Measurements from ENCODE around the gene COL5A1. TPM values are rescaled to one million over a fixed set of nuclear protein-coding genes. Genes with fewer than 3 reads are reported as not detected.

COL5A1 gene
- total RNA-seq, 4 donors from 2014 or later: 51.9 to 78.3 (median 62.4) TPM

DNA sequence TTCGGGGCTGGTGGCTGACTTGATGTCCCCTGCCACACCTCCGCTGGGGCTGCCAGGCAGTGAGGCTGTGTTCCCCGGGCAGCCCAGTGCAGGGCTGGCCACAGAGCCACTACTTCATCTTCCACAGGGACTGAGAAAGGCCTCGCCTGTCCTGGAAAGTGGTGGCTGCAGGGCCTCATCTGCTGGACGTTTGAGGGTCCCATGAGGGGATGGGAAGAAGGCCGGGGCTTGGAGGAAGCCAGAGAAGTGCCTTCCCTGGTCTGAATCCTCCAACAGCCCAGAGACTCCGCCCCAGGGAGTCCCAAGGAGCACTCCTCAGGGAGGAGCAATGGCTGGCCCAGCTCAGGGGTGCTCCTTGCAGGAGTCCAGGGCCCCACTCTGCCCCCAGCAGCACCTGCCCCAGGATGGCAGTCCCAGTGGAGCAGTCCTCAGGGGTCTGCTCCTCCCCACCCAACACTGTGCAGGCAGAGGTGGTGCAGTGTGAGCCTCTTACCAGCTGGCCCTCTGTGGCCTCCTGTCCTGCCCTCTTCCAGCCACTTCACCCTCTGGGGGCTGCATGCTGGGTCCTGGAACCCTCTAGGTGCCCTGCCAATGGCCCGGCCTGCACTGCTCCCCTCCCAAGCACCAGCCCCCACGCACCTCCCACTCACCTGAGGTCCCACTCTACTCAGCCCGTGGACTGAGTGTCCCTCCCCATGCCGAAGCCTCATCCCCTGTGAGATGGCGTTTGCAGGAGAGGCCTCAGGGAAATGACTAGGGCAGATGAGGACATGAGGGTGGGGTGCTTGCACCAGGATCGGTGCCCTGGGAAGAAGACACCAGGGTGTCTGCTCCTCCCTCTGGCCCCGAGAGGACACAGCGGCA lies 47.3 kb upstream of the COL5A1 start:
- Histone ChIP-seq H3K27me3 (no peaks in the 10 kb centered on the region), H3K4me1 (peaks cover 0 to 48% (median 23%) of the 10 kb centered on the region in 4 donors), H3K36me3 (no peaks in the 10 kb centered on the region), H3K27ac (no peak overlapping the region), H3K9me3 (no peaks in the 10 kb centered on the region), H3K4me3 (no peak overlapping the region)
- no peak for DNase-seq (ENCODE audit: low spot score in 2 of 2)
- WGBS, 2 donors: 90 to 93% methylated on average over 11 to 14 of the region's 15 CpGs
- TF ChIP-seq CTCF (IDR thresholded peaks at IDR 0.05) (no peak), POLR2A (IDR thresholded peaks at IDR 0.05) (no peak), EP300 (IDR thresholded peaks at IDR 0.05) (no peak)

DNA sequence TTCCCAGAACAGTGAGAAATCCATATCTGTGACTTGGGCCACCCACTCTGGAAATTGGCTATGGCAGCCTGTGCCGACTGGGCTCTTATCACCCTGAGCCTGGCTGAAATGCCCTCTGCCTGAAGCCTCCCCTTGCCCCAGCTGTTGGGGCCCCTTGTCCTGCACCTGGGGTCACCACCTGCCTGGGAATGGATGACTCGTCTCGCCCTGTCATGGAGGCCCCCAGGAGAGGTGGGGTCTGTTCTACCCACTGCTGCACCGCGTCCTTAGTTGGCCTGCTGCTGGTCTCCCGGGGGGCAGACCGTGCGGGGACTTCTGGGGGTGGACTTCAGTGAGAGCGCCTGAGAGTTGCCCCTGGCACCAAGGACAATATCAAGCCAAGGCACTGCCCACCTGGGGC lies 46.6 kb upstream of the COL5A1 start:
- H3K36me3 ChIP-seq: no peaks in the 10 kb centered on the region
- H3K4me3 ChIP-seq: no peak overlapping the region
- TF ChIP-seq POLR2A (IDR thresholded peaks at IDR 0.05) (no peak), EP300 (IDR thresholded peaks at IDR 0.05) (no peak), CTCF (IDR thresholded peaks at IDR 0.05) (no peak)
- no peak for DNase-seq (ENCODE audit: low spot score in 2 of 2)
- H3K4me1 ChIP-seq: peaks cover 0 to 48% (median 23%) of the 10 kb centered on the region in 4 donors
- no peaks in the 10 kb centered on the region for H3K9me3 ChIP-seq
- no peaks in the 10 kb centered on the region for H3K27me3 ChIP-seq
- no peak overlapping the region for H3K27ac ChIP-seq
- WGBS, 2 donors: 94 to 98% methylated on average over 9 of the region's 9 CpGs

DNA sequence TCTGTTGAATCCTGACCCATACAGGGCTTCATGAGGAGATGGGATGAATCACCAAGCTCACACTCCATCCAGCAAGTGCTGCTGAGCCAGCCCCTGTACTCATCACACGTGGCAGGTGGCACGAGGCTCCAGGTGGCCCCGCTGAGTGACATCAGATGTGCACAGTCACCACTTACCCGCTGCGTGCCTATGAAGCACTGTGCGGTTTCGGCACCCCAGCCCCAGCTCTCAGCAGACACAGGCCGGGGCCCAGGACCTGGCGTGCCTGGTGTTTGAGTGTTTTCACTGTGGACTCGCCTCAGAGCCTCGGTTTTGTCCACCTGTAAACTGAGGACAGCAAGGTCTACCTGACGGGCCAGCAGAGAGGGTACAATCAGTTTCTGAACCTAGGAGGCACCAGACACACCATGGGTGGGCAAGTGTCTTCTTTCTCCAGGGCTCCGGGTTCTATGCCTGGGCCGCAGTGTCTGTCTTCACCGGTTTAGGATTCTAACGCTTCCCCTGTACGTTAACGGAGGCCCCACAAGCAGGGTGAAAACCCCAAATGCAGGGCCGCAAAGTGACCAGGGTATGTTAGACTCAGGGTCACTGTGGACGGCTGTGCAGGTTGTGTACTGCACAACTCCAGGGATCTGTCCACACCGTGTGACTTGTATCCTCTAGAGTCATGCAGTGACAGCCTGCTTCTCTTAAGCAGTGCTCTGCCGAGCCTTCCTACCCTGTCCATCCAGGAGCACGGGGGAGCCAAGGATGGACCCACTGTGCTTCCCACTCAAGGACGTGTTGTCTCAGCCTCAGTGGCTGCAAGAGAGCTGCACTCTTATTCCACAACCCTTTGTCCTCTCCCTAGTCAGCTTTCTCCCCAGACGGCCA lies 44.3 kb upstream of the COL5A1 start:
- DNase-seq (ENCODE audit: low spot score in 2 of 2): peak in 1 of 2 donors; percentile 3
- WGBS, 2 donors: 86 to 88% methylated on average over 20 to 25 of the region's 25 CpGs
- H3K4me3 ChIP-seq: no peak overlapping the region
- H3K27me3 ChIP-seq: no peaks in the 10 kb centered on the region
- H3K27ac ChIP-seq: peak overlapping the region in 1 of 4 donors; percentile 61
- TF ChIP-seq EP300 (IDR thresholded peaks at IDR 0.05) (no peak), CTCF (IDR thresholded peaks at IDR 0.05) (no peak)
- H3K4me1 ChIP-seq: peaks cover 0 to 27% (median 4%) of the 10 kb centered on the region in 4 donors
- no peaks in the 10 kb centered on the region for H3K9me3 ChIP-seq
- no peaks in the 10 kb centered on the region for H3K36me3 ChIP-seq

GRCh38 chr9:134597957-134598883 lies 43.4 kb upstream of the COL5A1 start:
- peaks cover 0 to 23% (median 0%) of the 10 kb centered on the region in 4 donors for H3K4me1 ChIP-seq
- H3K36me3 ChIP-seq: no peaks in the 10 kb centered on the region
- 42 to 55% methylated on average over 17 to 24 of the region's 27 CpGs for WGBS, 2 donors
- H3K27ac ChIP-seq: peak overlapping the region in 3 of 4 donors; percentile 37 to 61 (median 54)
- no peaks in the 10 kb centered on the region for H3K27me3 ChIP-seq
- no peak for TF ChIP-seq EP300 (IDR thresholded peaks at IDR 0.05)
- no peak for TF ChIP-seq CTCF (IDR thresholded peaks at IDR 0.05)
- TF ChIP-seq POLR2A (IDR thresholded peaks at IDR 0.05): no peak
- H3K4me3 ChIP-seq: no peak overlapping the region
- DNase-seq (ENCODE audit: low spot score in 2 of 2): peak in 1 of 2 donors; percentile 4
- H3K9me3 ChIP-seq: no peaks in the 10 kb centered on the region

Measured in tibial nerve (tissue), 4 donors.